ENCODE measurements around the gene KCTD4.

GRCh38 chr13:45198924-45199323, 1.9 kb downstream of the KCTD4 start:
- TF ChIP-seq, protein P1, sequence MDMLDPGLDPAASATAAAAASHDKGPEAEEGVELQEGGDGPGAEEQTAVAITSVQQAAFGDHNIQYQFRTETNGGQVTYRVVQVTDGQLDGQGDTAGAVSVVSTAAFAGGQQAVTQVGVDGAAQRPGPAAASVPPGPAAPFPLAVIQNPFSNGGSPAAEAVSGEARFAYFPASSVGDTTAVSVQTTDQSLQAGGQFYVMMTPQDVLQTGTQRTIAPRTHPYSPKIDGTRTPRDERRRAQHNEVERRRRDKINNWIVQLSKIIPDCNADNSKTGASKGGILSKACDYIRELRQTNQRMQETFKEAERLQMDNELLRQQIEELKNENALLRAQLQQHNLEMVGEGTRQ (IDR thresholded peaks at IDR 0.05; ENCODE audit: borderline replicate concordance, low read depth, low read length) = no peak
- TF ChIP-seq EP300 (IDR thresholded peaks at IDR 0.05; ENCODE audit: borderline replicate concordance in 1 of 2, control insufficient read depth in 1 of 2, low read depth in 2 of 2, low read length in 2 of 2) = no peak
- no peak for TF ChIP-seq CTCF (IDR thresholded peaks at IDR 0.05 in 2 of 3, conservative IDR thresholded peaks at IDR 0.05 in 1 of 3; ENCODE audit: control insufficient read depth in 2 of 3, extremely low read depth in 1 of 3, insufficient read depth in 1 of 3, low read depth in 3 of 3, low read length in 3 of 3)
- no peak for TF ChIP-seq ZBTB33 (IDR thresholded peaks at IDR 0.05)
- no peak for TF ChIP-seq BCL3 (IDR thresholded peaks at IDR 0.05; ENCODE audit: borderline replicate concordance, insufficient read depth, low read depth, low read length, poor library complexity, severe bottlenecking)
- TF ChIP-seq NR2C2 (IDR thresholded peaks at IDR 0.05; ENCODE audit: borderline replicate concordance, control insufficient read depth, insufficient read length, low read depth) = no peak
- no peak for TF ChIP-seq NFXL1 (IDR thresholded peaks at IDR 0.05; ENCODE audit: borderline replicate concordance)
- no peak for TF ChIP-seq SMAD1 (IDR thresholded peaks at IDR 0.05; ENCODE audit: low read depth, partially characterized antibody)
- no peak for TF ChIP-seq YY1 (IDR thresholded peaks at IDR 0.05; ENCODE audit: low read depth, low read length)
- TF ChIP-seq, protein P2, sequence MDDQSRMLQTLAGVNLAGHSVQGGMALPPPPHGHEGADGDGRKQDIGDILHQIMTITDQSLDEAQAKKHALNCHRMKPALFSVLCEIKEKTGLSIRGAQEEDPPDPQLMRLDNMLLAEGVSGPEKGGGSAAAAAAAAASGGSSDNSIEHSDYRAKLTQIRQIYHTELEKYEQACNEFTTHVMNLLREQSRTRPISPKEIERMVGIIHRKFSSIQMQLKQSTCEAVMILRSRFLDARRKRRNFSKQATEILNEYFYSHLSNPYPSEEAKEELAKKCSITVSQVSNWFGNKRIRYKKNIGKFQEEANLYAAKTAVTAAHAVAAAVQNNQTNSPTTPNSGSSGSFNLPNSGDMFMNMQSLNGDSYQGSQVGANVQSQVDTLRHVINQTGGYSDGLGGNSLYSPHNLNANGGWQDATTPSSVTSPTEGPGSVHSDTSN (IDR thresholded peaks at IDR 0.05; ENCODE audit: insufficient replicate concordance, low read depth, low read length) = no peak
- TF ChIP-seq RAD21 (IDR thresholded peaks at IDR 0.05; ENCODE audit: insufficient read depth, low read depth, low read length) = no peak

All from GM12878 (cell line).